Activated effector memory CD4-positive, alpha-beta T cell treated with Interleukin-2 at 50 U/mL for 16 hours (primary cell): ENCODE measurements around the gene HECA.
A peak's percentile ranks its signal among the peaks of the same experiment; 100 is the strongest.
"Not testable (repeated sequence)": the region's sequence is repeated elsewhere in the genome, so short reads cannot be mapped to it uniquely, and the experiment has no call there.

Experiments
- DNase-seq: peaks from one replicate; pipeline ENCODE4 v3.0.0-alpha.2; 2020

Gene HECA

GRCh38 chr6:139137706-139138105 lies 2.8 kb downstream of the HECA start:
- DNase-seq, result no peak

DNA sequence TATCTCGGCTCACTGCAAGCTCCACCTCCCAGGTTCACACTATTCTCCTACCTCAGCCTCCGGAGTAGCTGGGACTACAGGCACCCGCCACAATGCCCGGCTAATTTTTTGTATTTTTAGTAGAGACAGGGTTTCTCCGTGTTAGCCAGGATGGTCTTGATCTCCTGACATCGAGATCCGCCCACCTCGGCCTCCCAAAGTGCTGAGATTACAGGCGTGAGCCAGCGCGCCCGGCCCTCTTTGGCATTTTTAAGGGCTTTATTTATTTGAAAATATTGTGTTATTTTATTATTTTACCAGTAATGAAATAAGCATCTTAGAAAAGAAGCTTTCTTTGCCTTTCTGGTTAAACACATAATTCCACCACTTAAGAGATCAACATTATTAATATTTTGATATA lies 6.0 kb downstream of the HECA start:
- not testable (repeated sequence) for DNase-seq

GRCh38 chr6:139142262-139142661 lies 7.4 kb downstream of the HECA start:
- no peak for DNase-seq

GRCh38 chr6:139143111-139143510 lies 8.2 kb downstream of the HECA start:
- DNase-seq, result no peak

GRCh38 chr6:139144490-139145085 lies 9.7 kb downstream of the HECA start:
- DNase-seq, result no peak

DNA sequence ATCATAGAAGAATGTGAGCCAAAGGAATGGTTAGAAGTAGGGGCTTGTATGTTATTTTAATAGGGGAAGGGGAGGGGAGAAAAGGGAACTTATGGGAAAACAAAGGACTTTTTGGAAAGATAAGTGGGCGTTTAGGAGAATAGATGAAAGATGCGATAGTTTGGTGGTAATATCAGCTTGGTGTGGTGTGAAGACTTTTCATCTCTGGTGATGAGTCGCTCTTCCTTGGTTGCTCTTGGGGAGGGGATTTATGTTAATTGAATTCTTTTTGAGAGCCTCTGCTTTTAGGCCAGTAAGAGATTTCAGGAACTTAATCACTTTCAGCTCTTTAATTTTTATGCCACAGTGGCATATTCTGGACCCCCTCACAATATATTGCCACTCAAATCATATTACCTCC lies 10.8 kb downstream of the HECA start:
- no peak for DNase-seq

DNA sequence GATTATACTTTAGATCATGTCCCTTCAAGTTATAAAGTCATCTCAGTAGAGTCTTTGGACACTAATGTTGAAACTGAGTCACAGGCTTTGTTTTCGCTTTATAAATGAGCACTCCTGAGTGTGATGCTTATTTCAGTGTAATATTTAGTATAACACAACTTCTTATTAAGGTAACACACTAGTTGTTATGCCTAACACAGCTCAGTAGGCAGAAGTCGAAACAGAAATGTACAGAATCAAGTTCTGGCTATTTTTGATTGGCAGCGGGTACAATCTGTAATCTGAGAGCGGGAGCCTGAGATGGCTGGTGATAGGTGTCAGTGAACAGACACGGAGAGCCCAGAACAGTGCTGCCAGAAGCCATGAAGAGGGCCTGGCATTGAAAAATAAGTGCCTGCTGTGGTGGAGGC lies 11.4 kb downstream of the HECA start:
- no peak for DNase-seq

DNA sequence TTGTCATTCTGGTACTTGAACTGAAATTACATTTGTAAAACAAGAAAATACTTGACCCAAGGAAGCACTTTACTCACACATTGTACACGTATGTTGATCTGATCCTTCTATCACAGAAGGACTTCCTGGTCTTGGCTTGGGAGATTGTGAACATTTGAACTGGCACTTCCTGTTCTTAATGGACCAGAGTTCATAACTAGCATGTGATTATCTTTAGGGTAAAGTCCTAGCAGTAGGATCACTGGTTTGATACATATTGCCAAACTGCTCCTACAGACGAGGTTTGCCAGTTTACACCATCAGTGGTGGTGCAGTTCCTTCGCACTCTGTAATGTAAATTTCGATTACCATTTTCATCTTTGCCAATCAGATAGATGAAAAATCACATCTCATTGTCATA lies 12.7 kb downstream of the HECA start:
- DNase-seq, result no peak

DNA sequence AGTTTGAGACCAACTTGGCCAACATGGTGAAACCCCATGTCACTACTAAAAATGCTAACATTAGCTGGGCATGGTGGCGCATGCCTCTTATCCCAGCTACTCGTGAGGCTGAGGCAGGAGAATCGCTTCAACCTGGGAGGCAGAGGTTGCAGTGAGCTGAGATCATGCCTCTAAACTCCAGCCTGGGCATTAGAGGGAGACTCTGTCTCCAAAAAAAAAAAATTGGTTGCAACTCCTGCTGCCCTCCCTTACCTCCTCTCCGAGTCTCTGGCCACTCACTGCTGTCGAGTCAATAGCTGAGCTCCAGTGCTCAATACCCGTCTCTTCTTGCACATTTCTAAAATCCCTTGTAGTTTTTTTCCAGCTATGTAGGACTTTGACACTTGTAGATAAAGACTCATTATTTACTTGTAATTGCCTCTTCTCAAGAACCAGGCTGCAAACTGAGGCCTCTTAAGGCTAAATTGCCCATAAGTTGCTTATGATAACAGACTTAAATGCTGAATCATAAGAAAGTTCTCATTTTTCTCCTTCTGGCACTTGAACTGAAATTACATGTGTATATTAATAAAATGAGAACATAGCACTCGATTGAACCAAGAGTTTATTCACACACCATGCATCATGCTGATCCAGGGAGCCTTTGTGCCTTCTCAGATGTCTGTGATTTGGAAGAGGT lies 13.8 kb downstream of the HECA start:
- DNase-seq, result no peak

- no peak for DNase-seq
These were observed 14.5 kb downstream of the HECA start for GRCh38 chr6:139149383-139149782.

DNA sequence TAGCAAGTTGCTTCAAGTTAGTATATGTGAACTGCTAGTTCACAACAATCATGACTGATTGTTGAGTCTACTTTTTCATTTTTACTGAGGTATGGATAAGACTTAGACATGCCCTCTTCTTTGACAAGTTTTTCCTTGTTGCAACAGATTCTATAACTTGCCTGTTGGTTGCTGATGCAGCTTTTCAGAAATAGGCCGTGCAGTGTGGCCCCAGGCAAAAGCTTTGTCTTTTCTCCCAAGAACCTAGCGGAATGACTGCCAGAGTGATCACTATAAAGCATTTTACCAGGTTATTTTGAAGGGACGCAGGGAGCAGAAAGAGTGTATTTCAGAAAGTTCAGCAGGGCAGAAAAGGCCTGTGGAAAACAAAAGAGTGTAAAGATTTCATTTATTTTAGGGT lies 16.0 kb downstream of the HECA start:
- DNase-seq, result no peak

DNA sequence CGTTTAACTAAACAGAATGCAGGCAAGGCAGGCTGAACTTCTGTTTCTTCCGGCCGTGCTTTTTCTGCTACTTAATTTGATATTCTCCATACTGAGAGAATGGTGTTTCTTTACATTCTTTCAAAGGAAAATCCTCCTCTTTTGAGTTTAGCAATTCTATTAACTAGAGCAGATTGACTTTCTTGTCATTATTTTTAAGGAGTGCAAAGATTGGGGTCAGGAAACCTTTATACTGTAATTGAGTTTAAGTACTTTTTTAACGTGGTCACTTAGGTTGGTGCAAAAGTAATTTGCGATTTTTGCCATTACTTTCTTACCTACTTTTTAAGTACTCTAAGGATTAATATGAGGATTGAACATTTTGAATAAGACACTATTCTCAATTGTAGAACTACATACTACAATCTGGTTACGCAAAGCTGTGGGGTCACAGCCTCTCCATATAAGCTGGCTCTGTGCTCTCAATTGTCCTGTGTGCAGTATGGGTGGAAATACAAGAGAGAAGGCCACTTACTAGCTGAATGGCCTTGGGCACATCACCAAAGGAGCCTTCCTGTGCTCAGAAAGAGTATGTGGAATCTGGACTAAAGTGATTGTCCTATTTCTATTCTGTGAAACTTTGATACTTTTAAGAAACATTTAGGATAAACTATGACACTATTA lies 16.7 kb downstream of the HECA start:
- no peak for DNase-seq

- no peak for DNase-seq
These were observed 17.4 kb downstream of the HECA start for GRCh38 chr6:139152088-139152891.

DNA sequence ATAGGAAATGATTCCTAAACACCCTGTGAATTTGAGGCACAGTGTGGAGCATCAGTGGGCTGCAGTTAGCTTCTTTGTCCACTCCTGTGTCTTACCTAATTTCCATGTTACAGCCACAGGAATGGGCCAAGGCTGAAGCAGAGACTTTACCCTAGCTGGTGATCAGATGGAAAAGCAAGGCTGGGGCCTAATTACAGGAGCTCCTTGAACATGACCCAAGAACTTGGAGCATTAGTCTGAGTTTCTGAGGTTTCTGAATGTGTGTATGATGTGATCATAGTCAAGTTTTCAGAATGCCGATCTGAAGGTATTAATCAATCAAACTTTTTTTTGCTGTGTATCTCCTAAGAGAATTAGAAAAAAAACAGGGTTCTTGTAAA lies 18.0 kb downstream of the HECA start:
- DNase-seq, result no peak

DNA sequence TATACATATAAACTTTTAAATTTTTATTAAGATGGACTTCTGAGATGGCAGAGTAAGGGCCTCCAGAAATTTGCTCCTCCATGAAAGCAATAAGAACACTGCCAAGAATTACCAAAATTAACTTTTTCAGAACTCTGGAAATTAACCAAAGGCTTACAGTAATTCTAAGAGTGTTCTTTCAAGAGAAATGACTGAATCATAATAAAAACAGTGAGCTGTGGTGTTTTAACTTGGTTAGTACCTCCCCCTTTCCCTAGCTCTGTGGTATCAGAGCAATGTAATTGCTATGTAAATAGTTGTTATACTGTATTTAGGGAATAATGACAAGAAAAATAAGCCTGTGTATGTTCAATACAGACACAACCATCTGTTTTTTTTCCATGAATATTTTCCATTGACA lies 19.0 kb downstream of the HECA start:
- no peak for DNase-seq

GRCh38 chr6:139154881-139155547 lies 20.1 kb downstream of the HECA start:
- no peak for DNase-seq

DNA sequence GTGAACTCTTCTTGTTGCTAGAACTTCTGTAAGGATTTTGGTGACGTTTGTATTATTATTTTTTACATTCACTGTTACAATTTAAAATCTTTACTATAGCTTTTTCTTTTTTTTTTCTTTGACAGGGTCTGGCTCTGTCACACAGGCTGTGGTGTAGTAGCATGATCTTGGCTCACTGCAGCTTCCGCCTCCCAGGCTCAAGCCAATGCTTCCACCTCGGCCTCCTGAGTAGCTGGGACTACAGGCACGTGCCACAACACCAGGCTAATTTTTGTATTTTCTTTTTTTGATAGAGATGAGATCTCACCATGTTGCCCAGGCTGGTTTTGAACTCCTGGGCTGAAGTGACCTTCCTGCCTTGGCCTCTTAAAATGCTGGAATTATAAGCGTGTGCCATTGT lies 21.2 kb downstream of the HECA start:
- no peak for DNase-seq

- no peak for DNase-seq
These were observed 21.7 kb downstream of the HECA start for GRCh38 chr6:139156551-139156950.

GRCh38 chr6:139157086-139157485 lies 22.2 kb downstream of the HECA start:
- DNase-seq, result not testable (repeated sequence)

DNA sequence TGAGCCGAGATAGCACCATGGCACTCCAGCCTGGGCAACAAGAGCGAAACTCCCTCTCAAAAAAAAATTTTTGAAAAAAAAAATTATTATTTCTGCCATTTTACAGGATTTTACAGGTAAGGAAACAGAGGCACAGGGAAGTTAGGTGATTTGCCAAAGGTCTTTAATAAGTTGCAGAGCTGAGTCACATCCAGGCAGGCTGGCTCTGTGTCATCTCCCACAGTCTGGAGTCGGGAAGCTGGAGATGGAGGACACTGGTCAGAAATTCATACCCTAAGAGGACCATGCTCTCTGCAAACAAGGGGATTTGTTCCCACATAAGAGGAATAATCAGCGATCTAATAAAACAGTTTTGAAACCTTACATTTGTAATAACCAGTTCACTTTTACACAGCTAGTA lies 24.1 kb downstream of the HECA start:
- no peak for DNase-seq

GRCh38 chr6:139161169-139161568 lies 26.3 kb downstream of the HECA start:
- peak; percentile 54 for DNase-seq

GRCh38 chr6:139161817-139162284 lies 27.0 kb downstream of the HECA start:
- DNase-seq, result peak; percentile 59

GRCh38 chr6:139164001-139164400 lies 29.1 kb downstream of the HECA start:
- no peak for DNase-seq
